Activated CD8-positive, alpha-beta memory T cell treated with anti-CD3 and anti-CD28 coated beads, Interleukin-2, amount 50 U/mL, for 48 hours (primary cell): Measurements from ENCODE around the gene SH3RF2.
"Not testable (repeated sequence)": the region's sequence is repeated elsewhere in the genome, so short reads cannot be mapped to it uniquely, and the experiment has no call there.

Experiments used
- DNase-seq: peaks from one replicate; pipeline ENCODE4 v3.0.0-alpha.2; 2020

The SH3RF2 gene

DNA sequence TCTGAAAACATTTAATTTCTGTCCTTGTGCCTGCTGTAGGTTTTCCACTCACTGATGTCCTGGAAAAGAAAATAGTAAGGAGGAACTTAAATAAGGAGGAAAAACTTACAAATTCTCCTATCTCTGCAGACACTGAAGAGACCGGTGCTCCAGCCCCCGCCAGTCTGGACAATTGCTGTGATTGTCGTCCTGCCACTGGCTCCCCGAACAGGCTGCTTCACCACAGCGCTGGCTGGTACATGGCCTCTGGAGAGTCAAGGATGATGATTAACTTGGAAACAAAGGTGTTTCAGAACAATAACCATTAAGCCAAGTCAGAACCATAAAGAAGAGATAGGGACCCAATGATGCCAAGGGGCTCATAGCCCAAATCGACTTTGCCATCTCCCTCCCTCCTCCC, 161.7 kb downstream of the SH3RF2 start:
- no peak for DNase-seq

DNA sequence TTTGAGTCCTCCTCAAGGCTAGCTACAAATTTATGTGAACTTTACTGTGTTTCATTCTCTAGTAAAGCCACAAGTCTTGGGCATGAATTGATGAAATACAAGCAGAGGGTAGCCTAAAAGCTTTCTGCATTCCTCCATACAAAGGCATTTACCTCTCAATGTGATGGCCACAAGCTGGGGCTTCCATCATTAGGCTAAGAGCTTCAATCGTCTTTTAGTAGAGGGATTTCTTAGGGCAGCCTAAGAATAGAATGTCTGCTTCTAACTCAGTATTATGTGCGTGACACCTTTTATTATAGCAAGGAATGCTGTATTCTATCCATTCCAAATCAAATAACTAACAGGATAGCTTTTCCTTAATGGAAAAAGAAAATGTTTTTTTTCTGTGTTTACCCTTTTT, 165.3 kb downstream of the SH3RF2 start:
- no peak for DNase-seq

DNA sequence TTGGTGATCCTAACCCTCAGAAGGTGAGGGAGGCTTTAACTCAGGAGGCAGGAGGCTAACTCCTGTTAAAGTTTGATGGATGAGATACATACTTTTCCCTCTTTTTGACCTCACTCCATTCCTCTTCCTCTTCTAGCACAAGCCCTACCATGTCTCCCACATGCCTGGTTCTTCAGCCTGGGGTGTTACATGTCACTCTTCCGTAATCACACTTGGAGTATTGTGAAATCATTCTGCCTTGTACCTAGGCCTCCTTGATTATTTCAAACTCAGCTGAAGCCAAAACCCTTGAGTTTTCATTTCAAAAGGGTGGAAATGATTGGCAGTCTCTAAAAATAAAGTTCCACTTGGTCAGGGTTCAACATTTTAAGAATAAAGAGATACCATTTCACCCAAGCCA, 167.2 kb downstream of the SH3RF2 start:
- DNase-seq: no peak

DNA sequence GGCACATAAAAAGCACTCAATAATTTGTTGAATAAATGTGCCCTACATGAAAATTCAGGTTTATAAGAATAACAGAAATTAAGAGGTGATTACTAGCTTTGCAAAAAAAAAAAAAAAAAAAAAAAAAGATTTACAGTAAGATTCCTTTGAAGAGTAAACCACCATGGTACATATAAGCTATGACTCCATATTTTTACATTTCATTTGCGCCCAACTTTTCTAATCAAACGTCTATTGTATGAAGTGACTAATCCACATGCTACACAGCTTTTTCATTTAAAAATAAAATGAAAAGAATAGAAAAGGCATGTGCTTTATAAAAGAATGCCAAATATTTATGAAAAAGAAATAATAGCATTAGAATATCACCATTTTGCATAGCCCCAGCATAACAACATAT, 169.1 kb downstream of the SH3RF2 start, which contains the start of gene PLAC8L1:
TSS of gene PLAC8L1 (minus strand) at position 101 of the 400 bp plus-strand sequence. CDS start 1,266 bp downstream, outside the sequence.
- DNase-seq: no peak

DNA sequence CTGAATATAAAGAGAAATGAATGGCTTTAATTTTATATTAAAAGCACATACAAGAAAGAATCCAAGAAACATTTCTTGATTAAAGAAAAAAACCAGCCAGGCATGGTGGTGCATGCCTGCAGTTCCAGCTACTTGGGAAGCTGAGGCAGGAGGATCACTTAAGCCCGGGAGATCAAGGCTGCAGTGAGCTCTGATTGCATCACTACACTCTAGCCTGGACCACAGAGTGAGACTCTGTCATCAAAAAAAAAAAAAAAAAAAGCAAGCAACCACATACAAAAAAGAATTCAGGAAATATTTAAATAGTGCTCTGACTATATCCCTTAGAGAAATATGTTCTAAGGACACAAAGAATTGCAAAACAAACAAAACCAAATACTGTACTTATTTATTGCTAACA, 171.5 kb downstream of the SH3RF2 start:
- no peak for DNase-seq

DNA sequence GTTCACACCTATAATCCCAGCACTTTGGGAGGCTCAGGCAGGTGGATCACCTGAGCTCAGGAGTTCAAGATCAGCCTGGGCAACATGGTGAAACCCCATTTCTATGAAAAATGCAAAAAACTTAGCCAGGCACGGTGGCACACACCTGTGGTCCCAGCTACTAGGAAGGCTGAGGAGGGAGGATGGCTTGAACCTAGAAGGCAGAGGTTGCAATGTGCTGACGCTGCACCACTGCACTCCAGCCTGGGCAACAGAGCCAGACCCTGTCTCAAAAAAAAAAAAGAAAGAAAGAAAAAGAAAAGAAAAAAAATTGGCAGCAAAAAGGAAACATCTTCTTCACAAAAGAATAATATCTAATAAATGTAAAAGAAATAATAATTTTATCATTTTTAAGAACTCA, 172.5 kb downstream of the SH3RF2 start:
- DNase-seq: not testable (repeated sequence)

DNA sequence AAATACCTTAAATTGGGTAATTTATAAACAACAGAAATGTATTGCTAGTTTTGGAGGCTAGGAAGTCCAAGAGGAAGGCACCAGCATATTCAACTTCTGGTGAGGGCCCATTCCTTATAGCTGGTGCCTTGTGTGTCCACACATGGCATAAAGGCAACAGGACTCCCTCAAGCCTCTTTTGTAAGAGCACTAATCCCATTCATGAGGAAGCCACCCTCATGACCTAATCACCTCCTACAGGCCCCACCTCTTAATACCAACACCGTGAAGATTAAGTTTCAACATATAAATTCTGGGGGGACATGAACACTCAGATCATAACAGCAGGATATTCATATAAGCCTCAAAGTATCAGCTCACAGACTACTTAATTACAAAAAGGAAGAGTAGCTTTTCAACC, 173.0 kb downstream of the SH3RF2 start:
- no peak for DNase-seq

DNA sequence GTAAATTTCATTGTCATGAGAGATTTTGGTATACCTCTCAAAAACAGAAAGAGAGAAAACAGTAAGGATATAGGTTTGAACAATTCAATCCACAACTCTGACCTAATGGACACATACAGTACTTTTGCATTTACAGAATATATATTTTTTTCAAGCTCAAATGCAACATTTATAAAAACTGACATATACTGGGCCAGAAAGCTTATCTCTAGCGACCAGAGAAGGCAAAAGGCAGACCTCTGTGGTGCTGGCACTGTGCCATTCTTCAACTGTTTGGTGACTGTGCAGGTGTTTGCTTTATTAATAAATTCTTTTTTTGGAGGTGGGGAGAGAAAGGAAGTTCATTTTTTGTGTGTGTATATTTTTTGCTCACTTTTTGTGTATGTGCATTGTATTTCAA, 175.0 kb downstream of the SH3RF2 start:
- DNase-seq: no peak

DNA sequence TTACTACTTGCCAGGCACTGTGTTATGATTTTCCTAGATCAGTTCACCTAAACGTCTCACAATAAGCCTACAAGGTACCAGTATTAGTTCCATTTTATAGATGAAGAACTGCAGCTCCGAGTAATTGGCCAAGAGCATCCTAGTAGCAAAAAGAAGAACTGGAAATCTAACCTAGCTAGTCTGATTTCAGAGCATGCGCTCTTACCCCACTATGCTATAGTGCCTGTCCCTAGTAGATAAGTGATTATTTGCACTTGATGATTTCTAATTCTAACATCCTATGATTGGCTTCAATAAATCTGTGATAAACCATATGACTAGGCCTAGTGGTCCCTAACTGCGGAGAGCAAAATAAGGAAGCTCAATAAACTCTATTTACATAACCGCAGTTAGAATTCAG, 176.1 kb downstream of the SH3RF2 start:
- DNase-seq: no peak
